ENCODE results near the gene TTC21A. TPM values are rescaled to one million over a fixed set of nuclear protein-coding genes. Genes with fewer than 3 reads are reported as not detected.
A peak's percentile ranks its signal among the peaks of the same experiment; 100 is the strongest.

TTC21A gene
- total RNA-seq, 3 donors from 2014 or later = 5.9 to 16.1 (median 13.1) TPM

- TF ChIP-seq POLR2AphosphoS5 (IDR thresholded peaks at IDR 0.05) (no peak), CTCF (IDR thresholded peaks at IDR 0.05) (no peak), POLR2A (IDR thresholded peaks at IDR 0.05) (no peak)
- H3K36me3 ChIP-seq = no peaks in the 10 kb centered on the region
- no peaks in the 10 kb centered on the region for H3K9me3 ChIP-seq
- intact Hi-C loops (cut with DNase I; ENCODE audit: low total_unique reads) = no loop called here
- H3K27ac ChIP-seq = peak overlapping the region; percentile 74 to 81
- H3K27me3 ChIP-seq = no peaks in the 10 kb centered on the region
- DNase-seq (ENCODE audit: low spot score in 2 of 2) = no peak
- no peak overlapping the region for H3K4me3 ChIP-seq
- peaks cover 0 to 11% of the 10 kb centered on the region in 2 donors for H3K4me1 ChIP-seq
Observed at GRCh38 chr3:39130026-39130425, 22.5 kb downstream of the TTC21A start.

- peaks cover 0 to 11% of the 10 kb centered on the region in 2 donors for H3K4me1 ChIP-seq
- H3K9me3 ChIP-seq = no peaks in the 10 kb centered on the region
- H3K4me3 ChIP-seq = no peak overlapping the region
- H3K36me3 ChIP-seq = no peaks in the 10 kb centered on the region
- DNase-seq (ENCODE audit: low spot score in 2 of 2) = no peak
- TF ChIP-seq POLR2AphosphoS5 (IDR thresholded peaks at IDR 0.05) = no peak
- no peak for TF ChIP-seq POLR2A (IDR thresholded peaks at IDR 0.05)
- TF ChIP-seq CTCF (IDR thresholded peaks at IDR 0.05) = no peak
- peak overlapping the region; percentile 74 to 81 for H3K27ac ChIP-seq
- intact Hi-C loops (cut with DNase I; ENCODE audit: low total_unique reads) = no loop called here
- no peaks in the 10 kb centered on the region for H3K27me3 ChIP-seq
Observed at GRCh38 chr3:39130693-39131265, 23.3 kb downstream of the TTC21A start.

GRCh38 chr3:39132096-39133092, 24.9 kb downstream of the TTC21A start:
- intact Hi-C loops (cut with DNase I; ENCODE audit: low total_unique reads) = no loop called here
- H3K36me3 ChIP-seq = no peaks in the 10 kb centered on the region
- H3K9me3 ChIP-seq = no peaks in the 10 kb centered on the region
- DNase-seq (ENCODE audit: low spot score in 2 of 2) = peak in 1 of 2 donors; percentile 79
- no peaks in the 10 kb centered on the region for H3K27me3 ChIP-seq
- TF ChIP-seq CTCF (IDR thresholded peaks at IDR 0.05) (no peak), POLR2A (IDR thresholded peaks at IDR 0.05) (no peak), POLR2AphosphoS5 (IDR thresholded peaks at IDR 0.05) (peak in 2 of 3 donors; percentile 14 to 43)
- H3K4me3 ChIP-seq = no peak overlapping the region
- peak overlapping the region; percentile 81 for H3K27ac ChIP-seq
- peaks cover 0 to 6% of the 10 kb centered on the region in 2 donors for H3K4me1 ChIP-seq

- no peak overlapping the region for H3K4me3 ChIP-seq
- peak overlapping the region; percentile 81 for H3K27ac ChIP-seq
- H3K9me3 ChIP-seq = no peaks in the 10 kb centered on the region
- intact Hi-C loops (cut with DNase I; ENCODE audit: low total_unique reads) = no loop called here
- TF ChIP-seq POLR2A (IDR thresholded peaks at IDR 0.05) = no peak
- TF ChIP-seq POLR2AphosphoS5 (IDR thresholded peaks at IDR 0.05) = peak in 1 of 3 donors; percentile 10
- no peaks in the 10 kb centered on the region for H3K36me3 ChIP-seq
- no peaks in the 10 kb centered on the region for H3K27me3 ChIP-seq
- DNase-seq (ENCODE audit: low spot score in 2 of 2) = peak in 1 of 2 donors; percentile 48
- peaks cover 0 to 6% of the 10 kb centered on the region in 2 donors for H3K4me1 ChIP-seq
Observed at GRCh38 chr3:39133093-39133490, 25.6 kb downstream of the TTC21A start.

- H3K27me3 ChIP-seq = no peaks in the 10 kb centered on the region
- H3K36me3 ChIP-seq = no peaks in the 10 kb centered on the region
- H3K4me1 ChIP-seq = peaks cover 0 to 6% of the 10 kb centered on the region in 2 donors
- TF ChIP-seq CTCF (IDR thresholded peaks at IDR 0.05) (no peak), POLR2AphosphoS5 (IDR thresholded peaks at IDR 0.05) (no peak), POLR2A (IDR thresholded peaks at IDR 0.05) (no peak)
- no peak for DNase-seq (ENCODE audit: low spot score in 2 of 2)
- H3K27ac ChIP-seq = peak overlapping the region; percentile 81
- no peak overlapping the region for H3K4me3 ChIP-seq
- no peaks in the 10 kb centered on the region for H3K9me3 ChIP-seq
- intact Hi-C loops (cut with DNase I; ENCODE audit: low total_unique reads) = no loop called here
Observed at GRCh38 chr3:39133822-39134221, 26.3 kb downstream of the TTC21A start.

Data from breast epithelium (tissue), 4 donors.